ENCODE measurements around the gene MSGN1. TPM values are rescaled to one million over a fixed set of nuclear protein-coding genes. Genes with fewer than 3 reads are reported as not detected.

The MSGN1 gene
- total RNA-seq, 1 experiment from 2014 or later: not detected

DNA sequence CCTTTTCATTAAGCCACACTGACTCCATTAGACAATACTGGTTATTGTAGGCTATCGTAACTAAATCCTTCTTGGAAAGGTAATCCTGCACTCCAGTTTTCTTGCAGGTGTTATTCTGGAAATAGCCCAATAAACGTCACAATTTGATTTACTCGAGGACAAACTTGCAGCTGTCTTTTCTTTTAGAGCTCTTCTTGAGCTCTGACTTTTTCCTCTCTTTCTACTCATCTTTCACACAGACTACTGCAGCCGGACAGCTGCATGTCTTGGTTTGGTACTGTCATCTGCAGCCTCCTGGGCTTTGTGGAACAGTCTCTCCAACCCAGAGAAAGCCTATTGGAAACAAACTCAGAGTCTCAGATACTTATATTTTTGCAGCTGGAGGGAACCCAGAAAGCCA, 23.0 kb upstream of the MSGN1 start:
- Mint-ChIP-seq H3K27ac (ENCODE audit: low read depth, unreplicated experiment) (no peak overlapping the region), H3K27me3 (ENCODE audit: insufficient read depth, unreplicated experiment) (no peaks in the 10 kb centered on the region), H3K9me3 (ENCODE audit: unreplicated experiment) (no peaks in the 10 kb centered on the region), H3K4me3 (ENCODE audit: unreplicated experiment) (no peak overlapping the region), H3K36me3 (ENCODE audit: insufficient read depth, unreplicated experiment) (no peaks in the 10 kb centered on the region), H3K4me1 (ENCODE audit: insufficient read depth, unreplicated experiment) (no peaks in the 10 kb centered on the region)
- intact Hi-C loops (cut with micrococcal nuclease): no loop called here
- no peak for TF ChIP-seq CTCF (IDR thresholded peaks at IDR 0.05; ENCODE audit: unreplicated experiment)
- BruUV-seq (replicated peaks): no TSS peak
- ChIA-PET POLR2A (no interaction called here), CTCF (interaction anchor here (0.7 to 0.9 kb wide), 2 partner anchors 9 to 11 kb away, joined by 3 to 4 read pairs; no protein-coding TSS in a partner anchor)
- no peak for DNase-seq (ENCODE audit: unreplicated experiment)

DNA sequence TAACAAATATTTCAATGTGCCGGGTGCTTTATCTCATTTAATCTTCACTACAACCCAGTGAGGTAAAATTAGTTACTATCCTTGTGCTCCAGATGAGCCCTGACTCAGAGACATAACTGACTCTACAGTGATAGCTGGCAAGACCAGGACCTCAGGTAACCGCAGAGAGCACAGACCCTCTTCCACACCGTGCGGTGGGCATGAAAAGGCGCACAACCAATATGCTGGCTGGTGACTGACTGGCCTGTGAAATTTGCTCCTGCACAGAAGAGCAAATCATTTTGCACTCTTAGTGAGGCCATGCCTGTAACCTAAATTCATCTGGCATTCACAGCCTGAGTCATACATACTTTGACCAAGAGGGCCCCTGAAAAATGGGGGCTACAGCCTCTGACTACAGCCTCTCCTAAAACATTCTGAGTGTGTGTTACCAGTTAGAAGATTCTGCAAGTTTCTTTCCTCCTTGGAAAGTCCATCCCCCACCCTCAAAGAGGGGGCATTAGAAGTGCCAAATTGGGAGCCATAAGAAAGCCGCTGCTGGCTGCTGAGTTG, 22.4 kb upstream of the MSGN1 start:
- ChIA-PET CTCF (interaction anchor here (0.7 to 0.9 kb wide), 2 partner anchors 9 to 12 kb away, joined by 3 to 4 read pairs; no protein-coding TSS in a partner anchor), POLR2A (no interaction called here)
- H3K36me3 Mint-ChIP-seq (ENCODE audit: insufficient read depth, unreplicated experiment): no peaks in the 10 kb centered on the region
- no peaks in the 10 kb centered on the region for H3K4me1 Mint-ChIP-seq (ENCODE audit: insufficient read depth, unreplicated experiment)
- no peak for DNase-seq (ENCODE audit: unreplicated experiment)
- no peak for TF ChIP-seq CTCF (IDR thresholded peaks at IDR 0.05; ENCODE audit: unreplicated experiment)
- H3K4me3 Mint-ChIP-seq (ENCODE audit: unreplicated experiment): no peak overlapping the region
- H3K9me3 Mint-ChIP-seq (ENCODE audit: unreplicated experiment): no peaks in the 10 kb centered on the region
- intact Hi-C loops (cut with micrococcal nuclease): no loop called here
- no peak overlapping the region for H3K27ac Mint-ChIP-seq (ENCODE audit: low read depth, unreplicated experiment)
- H3K27me3 Mint-ChIP-seq (ENCODE audit: insufficient read depth, unreplicated experiment): no peaks in the 10 kb centered on the region
- no TSS peak for BruUV-seq (replicated peaks)

GRCh38 chr2:17795309-17795708, 21.0 kb upstream of the MSGN1 start:
- intact Hi-C loops (cut with micrococcal nuclease): no loop called here
- ChIA-PET POLR2A (interaction anchor here (0.6 to 1.0 kb wide), 2 partner anchors 20 to 24 kb away, joined by 3 read pairs; no protein-coding TSS in a partner anchor), CTCF (interaction anchor here (0.5 to 0.9 kb wide), 3 partner anchors 320 to 1084 kb away, joined by 3 to 4 read pairs (median 3); no protein-coding TSS in a partner anchor)
- BruUV-seq (replicated peaks): no TSS peak
- no peak for TF ChIP-seq CTCF (IDR thresholded peaks at IDR 0.05; ENCODE audit: unreplicated experiment)
- Mint-ChIP-seq H3K36me3 (ENCODE audit: insufficient read depth, unreplicated experiment) (no peaks in the 10 kb centered on the region), H3K27me3 (ENCODE audit: insufficient read depth, unreplicated experiment) (no peaks in the 10 kb centered on the region), H3K9me3 (ENCODE audit: unreplicated experiment) (no peaks in the 10 kb centered on the region), H3K27ac (ENCODE audit: low read depth, unreplicated experiment) (no peak overlapping the region), H3K4me3 (ENCODE audit: unreplicated experiment) (no peak overlapping the region), H3K4me1 (ENCODE audit: insufficient read depth, unreplicated experiment) (no peaks in the 10 kb centered on the region)
- DNase-seq (ENCODE audit: unreplicated experiment): no peak

GRCh38 chr2:17798338-17798737, 17.9 kb upstream of the MSGN1 start:
- H3K4me3 Mint-ChIP-seq (ENCODE audit: unreplicated experiment): no peak overlapping the region
- DNase-seq (ENCODE audit: unreplicated experiment): no peak
- POLR2A ChIA-PET: interaction anchor here (0.7 to 4.0 kb wide), 2 partner anchors 14 to 31 kb away, joined by 3 to 10 read pairs; no protein-coding TSS in a partner anchor
- intact Hi-C loops (cut with micrococcal nuclease): no loop called here
- no TSS peak for BruUV-seq (replicated peaks)
- H3K27me3 Mint-ChIP-seq (ENCODE audit: insufficient read depth, unreplicated experiment): no peaks in the 10 kb centered on the region
- H3K36me3 Mint-ChIP-seq (ENCODE audit: insufficient read depth, unreplicated experiment): no peaks in the 10 kb centered on the region
- CTCF ChIA-PET: no interaction called here
- no peak for TF ChIP-seq CTCF (IDR thresholded peaks at IDR 0.05; ENCODE audit: unreplicated experiment)
- no peaks in the 10 kb centered on the region for H3K4me1 Mint-ChIP-seq (ENCODE audit: insufficient read depth, unreplicated experiment)
- no peak overlapping the region for H3K27ac Mint-ChIP-seq (ENCODE audit: low read depth, unreplicated experiment)
- H3K9me3 Mint-ChIP-seq (ENCODE audit: unreplicated experiment): no peaks in the 10 kb centered on the region

All from MCF 10A (cell line).